ENCODE results near the gene BAIAP2.

The BAIAP2 gene

GRCh38 chr17:81115219-81115618 is 80.3 kb downstream of the BAIAP2 start:
- Histone ChIP-seq H3K36me3 (replicated peaks; ENCODE audit: insufficient read depth, low read length) (no peaks in the 10 kb centered on the region), H3F3A (ENCODE audit: insufficient read depth, low read length) (no peaks in the 10 kb centered on the region), H3K9me3 (replicated peaks; ENCODE audit: insufficient read depth, low read length) (no peaks in the 10 kb centered on the region), H3K27ac (ENCODE audit: low read length) (no peak overlapping the region), H3K27me3 (replicated peaks; ENCODE audit: insufficient read depth, low read length) (peaks cover 88% of the 10 kb centered on the region), H3K4me2 (ENCODE audit: low read depth, low read length) (no peak overlapping the region), H3K9me2 (replicated peaks; ENCODE audit: insufficient read depth, low read length) (no peaks in the 10 kb centered on the region), H3K79me2 (ENCODE audit: low read length) (no peaks in the 10 kb centered on the region), H3K4me1 (ENCODE audit: low read length) (no peaks in the 10 kb centered on the region), H3K4me3 (ENCODE audit: low read length) (no peak overlapping the region), H3K9ac (ENCODE audit: low read length) (no peak overlapping the region), H4K20me1 (ENCODE audit: insufficient read depth, low read length) (no peaks in the 10 kb centered on the region), H2AFZ (ENCODE audit: low read length) (no peak overlapping the region)
- TF ChIP-seq CTCF (IDR thresholded peaks at IDR 0.05; ENCODE audit: low read length) (no peak), EZH2phosphoT487 (IDR thresholded peaks at IDR 0.05; ENCODE audit: low read length) (no peak), EZH2 (optimal IDR thresholded peaks at IDR 0.05; ENCODE audit: low read depth, low read length) (no peak)
- DNase-seq = no peak

- Histone ChIP-seq H2AFZ (ENCODE audit: low read length) (no peak overlapping the region), H3K9me3 (replicated peaks; ENCODE audit: insufficient read depth, low read length) (no peaks in the 10 kb centered on the region), H4K20me1 (ENCODE audit: insufficient read depth, low read length) (no peaks in the 10 kb centered on the region), H3K4me1 (ENCODE audit: low read length) (no peaks in the 10 kb centered on the region), H3K9me2 (replicated peaks; ENCODE audit: insufficient read depth, low read length) (no peaks in the 10 kb centered on the region), H3K4me2 (ENCODE audit: low read depth, low read length) (no peak overlapping the region), H3K4me3 (ENCODE audit: low read length) (no peak overlapping the region), H3K27me3 (replicated peaks; ENCODE audit: insufficient read depth, low read length) (peaks cover 82% of the 10 kb centered on the region), H3K27ac (ENCODE audit: low read length) (no peak overlapping the region), H3K9ac (ENCODE audit: low read length) (no peak overlapping the region), H3F3A (ENCODE audit: insufficient read depth, low read length) (no peaks in the 10 kb centered on the region), H3K36me3 (replicated peaks; ENCODE audit: insufficient read depth, low read length) (no peaks in the 10 kb centered on the region), H3K79me2 (ENCODE audit: low read length) (no peaks in the 10 kb centered on the region)
- TF ChIP-seq CTCF (IDR thresholded peaks at IDR 0.05; ENCODE audit: low read length) = no peak
- no peak for TF ChIP-seq EZH2phosphoT487 (IDR thresholded peaks at IDR 0.05; ENCODE audit: low read length)
- no peak for TF ChIP-seq EZH2 (optimal IDR thresholded peaks at IDR 0.05; ENCODE audit: low read depth, low read length)
- no peak for DNase-seq
These were observed 81.0 kb downstream of the BAIAP2 start for GRCh38 chr17:81115749-81116464.

- no peak overlapping the region for H3K27ac ChIP-seq (ENCODE audit: low read length)
- no peak overlapping the region for H3K4me2 ChIP-seq (ENCODE audit: low read depth, low read length)
- H3K36me3 ChIP-seq (replicated peaks; ENCODE audit: insufficient read depth, low read length) = no peaks in the 10 kb centered on the region
- H3K27me3 ChIP-seq (replicated peaks; ENCODE audit: insufficient read depth, low read length) = peaks cover 79% of the 10 kb centered on the region
- H4K20me1 ChIP-seq (ENCODE audit: insufficient read depth, low read length) = no peaks in the 10 kb centered on the region
- no peaks in the 10 kb centered on the region for H3K9me2 ChIP-seq (replicated peaks; ENCODE audit: insufficient read depth, low read length)
- H3K9me3 ChIP-seq (replicated peaks; ENCODE audit: insufficient read depth, low read length) = no peaks in the 10 kb centered on the region
- no peaks in the 10 kb centered on the region for H3F3A ChIP-seq (ENCODE audit: insufficient read depth, low read length)
- H3K79me2 ChIP-seq (ENCODE audit: low read length) = no peaks in the 10 kb centered on the region
- no peak for TF ChIP-seq EZH2 (optimal IDR thresholded peaks at IDR 0.05; ENCODE audit: low read depth, low read length)
- TF ChIP-seq CTCF (IDR thresholded peaks at IDR 0.05; ENCODE audit: low read length) = no peak
- TF ChIP-seq EZH2phosphoT487 (IDR thresholded peaks at IDR 0.05; ENCODE audit: low read length) = no peak
- no peak for DNase-seq
- H3K4me3 ChIP-seq (ENCODE audit: low read length) = no peak overlapping the region
- H3K9ac ChIP-seq (ENCODE audit: low read length) = no peak overlapping the region
- no peak overlapping the region for H2AFZ ChIP-seq (ENCODE audit: low read length)
- no peaks in the 10 kb centered on the region for H3K4me1 ChIP-seq (ENCODE audit: low read length)
These were observed 81.8 kb downstream of the BAIAP2 start for GRCh38 chr17:81116704-81117103.
